ENCODE measurements around the gene ABHD17A.

GRCh38 chr19:1917926-1918325, 32.6 kb upstream of the ABHD17A start:
- TF ChIP-seq POLR2AphosphoS5 (IDR thresholded peaks at IDR 0.05; ENCODE audit: low read depth, low read length) (no peak), EZH2 (IDR thresholded peaks at IDR 0.05) (no peak), REST (IDR thresholded peaks at IDR 0.05; ENCODE audit: low read depth) (no peak), JUND (IDR thresholded peaks at IDR 0.05) (no peak), POLR2A (IDR thresholded peaks at IDR 0.05; ENCODE audit: borderline replicate concordance, extremely low read depth, insufficient read depth, insufficient read length) (no peak), FOSL1 (IDR thresholded peaks at IDR 0.05; ENCODE audit: low read depth) (no peak), EZH2phosphoT487 (IDR thresholded peaks at IDR 0.05; ENCODE audit: borderline replicate concordance) (no peak), SIN3A (IDR thresholded peaks at IDR 0.05; ENCODE audit: low read depth) (no peak), ZNF274 (IDR thresholded peaks at IDR 0.05; ENCODE audit: low read depth, low read length) (no peak)
- TF ChIP-seq, protein P1, sequence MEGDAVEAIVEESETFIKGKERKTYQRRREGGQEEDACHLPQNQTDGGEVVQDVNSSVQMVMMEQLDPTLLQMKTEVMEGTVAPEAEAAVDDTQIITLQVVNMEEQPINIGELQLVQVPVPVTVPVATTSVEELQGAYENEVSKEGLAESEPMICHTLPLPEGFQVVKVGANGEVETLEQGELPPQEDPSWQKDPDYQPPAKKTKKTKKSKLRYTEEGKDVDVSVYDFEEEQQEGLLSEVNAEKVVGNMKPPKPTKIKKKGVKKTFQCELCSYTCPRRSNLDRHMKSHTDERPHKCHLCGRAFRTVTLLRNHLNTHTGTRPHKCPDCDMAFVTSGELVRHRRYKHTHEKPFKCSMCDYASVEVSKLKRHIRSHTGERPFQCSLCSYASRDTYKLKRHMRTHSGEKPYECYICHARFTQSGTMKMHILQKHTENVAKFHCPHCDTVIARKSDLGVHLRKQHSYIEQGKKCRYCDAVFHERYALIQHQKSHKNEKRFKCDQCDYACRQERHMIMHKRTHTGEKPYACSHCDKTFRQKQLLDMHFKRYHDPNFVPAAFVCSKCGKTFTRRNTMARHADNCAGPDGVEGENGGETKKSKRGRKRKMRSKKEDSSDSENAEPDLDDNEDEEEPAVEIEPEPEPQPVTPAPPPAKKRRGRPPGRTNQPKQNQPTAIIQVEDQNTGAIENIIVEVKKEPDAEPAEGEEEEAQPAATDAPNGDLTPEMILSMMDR (IDR thresholded peaks at IDR 0.05 in 2 of 3, conservative IDR thresholded peaks at IDR 0.05 in 1 of 3; ENCODE audit: borderline replicate concordance in 1 of 3, insufficient read depth in 1 of 3, low read depth in 2 of 3, low read length in 2 of 3): no peak
